ENCODE measurements around the gene GUCA2B. TPM values are rescaled to one million over a fixed set of nuclear protein-coding genes. Genes with fewer than 3 reads are reported as not detected.

Gene GUCA2B
- total RNA-seq, 1 experiment from 2014 or later, result 0.75 TPM

DNA sequence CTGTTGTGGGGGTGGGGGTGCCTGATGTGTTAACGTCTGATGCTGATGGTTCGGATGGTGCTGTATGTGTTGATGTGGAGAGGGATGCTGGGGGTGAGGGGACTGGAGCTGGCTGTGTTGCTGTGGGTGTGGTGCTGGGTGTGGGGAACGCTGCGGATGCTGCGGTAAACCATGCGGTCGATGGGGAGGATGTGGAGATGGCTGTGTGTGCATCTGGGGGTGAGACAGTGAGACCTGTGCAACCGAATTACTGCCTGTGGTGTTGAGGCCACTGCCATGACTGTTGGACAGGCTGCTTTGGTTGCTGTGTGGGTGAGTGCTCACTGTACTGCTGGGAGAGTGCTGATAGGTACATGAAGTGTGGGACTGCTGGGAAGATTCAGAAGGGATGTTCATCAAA, 38.1 kb downstream of the GUCA2B start:
- Histone ChIP-seq H3K4me3 (ENCODE audit: low read depth, low read length) (no peak overlapping the region), H3K9me3 (no peaks in the 10 kb centered on the region), H3K36me3 (ENCODE audit: control insufficient read depth, insufficient read depth, low read length) (no peaks in the 10 kb centered on the region), H3K27me3 (replicated peaks; ENCODE audit: control insufficient read depth, insufficient read depth, low read length) (no peaks in the 10 kb centered on the region), H3K4me1 (no peaks in the 10 kb centered on the region)
- Mint-ChIP-seq H3K27ac (ENCODE audit: unreplicated experiment) (peak overlapping the region; percentile 63), H3K9me3 (ENCODE audit: unreplicated experiment) (no peaks in the 10 kb centered on the region), H3K36me3 (ENCODE audit: insufficient read depth, unreplicated experiment) (peaks cover 49% of the 10 kb centered on the region), H3K4me1 (ENCODE audit: low read depth, unreplicated experiment) (peaks cover 6% of the 10 kb centered on the region), H3K27me3 (ENCODE audit: insufficient read depth, unreplicated experiment) (no peaks in the 10 kb centered on the region), H3K4me3 (ENCODE audit: unreplicated experiment) (no peak overlapping the region)
- intact Hi-C loops (cut with micrococcal nuclease; ENCODE audit: unreplicated experiment), result no loop called here
- BruUV-seq (replicated peaks), result no TSS peak
- CTCF ChIA-PET, result no interaction called here
- POLR2A ChIA-PET, result no interaction called here
- DNase-seq, result no peak
- no peak for TF ChIP-seq CTCF (IDR thresholded peaks at IDR 0.05; ENCODE audit: insufficient read depth in 1 of 2, low read depth in 1 of 2, low read length in 1 of 2, severe bottlenecking in 1 of 2, unreplicated experiment in 1 of 2)

DNA sequence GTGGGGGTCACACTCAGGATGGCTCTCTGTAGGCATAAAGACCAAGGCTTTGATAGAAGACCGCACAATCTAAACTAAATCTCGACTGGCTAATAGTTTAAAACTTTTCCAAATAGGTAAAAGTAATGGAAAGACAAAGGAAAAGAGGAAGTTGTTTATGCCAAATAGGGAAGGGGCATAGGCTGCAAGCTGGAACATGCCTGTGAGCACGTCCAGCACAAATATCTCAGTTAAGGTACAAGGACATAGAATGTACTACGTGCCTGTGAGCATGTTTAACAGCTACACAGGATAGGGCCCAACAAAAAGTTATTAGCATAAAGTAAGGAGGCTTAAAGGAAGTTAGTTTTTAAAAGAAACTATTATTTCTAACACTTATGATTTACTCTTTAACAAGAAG, 38.9 kb downstream of the GUCA2B start:
- CTCF ChIA-PET, result no interaction called here
- POLR2A ChIA-PET, result no interaction called here
- BruUV-seq (replicated peaks), result no TSS peak
- Histone ChIP-seq H3K4me1 (no peaks in the 10 kb centered on the region), H3K27me3 (replicated peaks; ENCODE audit: control insufficient read depth, insufficient read depth, low read length) (no peaks in the 10 kb centered on the region), H3K9me3 (no peaks in the 10 kb centered on the region), H3K36me3 (ENCODE audit: control insufficient read depth, insufficient read depth, low read length) (no peaks in the 10 kb centered on the region), H3K4me3 (ENCODE audit: low read depth, low read length) (no peak overlapping the region)
- peaks cover 6% of the 10 kb centered on the region for H3K4me1 Mint-ChIP-seq (ENCODE audit: low read depth, unreplicated experiment)
- peaks cover 49% of the 10 kb centered on the region for H3K36me3 Mint-ChIP-seq (ENCODE audit: insufficient read depth, unreplicated experiment)
- no peak for DNase-seq
- intact Hi-C loops (cut with micrococcal nuclease; ENCODE audit: unreplicated experiment), result no loop called here
- H3K9me3 Mint-ChIP-seq (ENCODE audit: unreplicated experiment), result no peaks in the 10 kb centered on the region
- H3K4me3 Mint-ChIP-seq (ENCODE audit: unreplicated experiment), result no peak overlapping the region
- no peak overlapping the region for H3K27ac Mint-ChIP-seq (ENCODE audit: unreplicated experiment)
- no peaks in the 10 kb centered on the region for H3K27me3 Mint-ChIP-seq (ENCODE audit: insufficient read depth, unreplicated experiment)
- no peak for TF ChIP-seq CTCF (IDR thresholded peaks at IDR 0.05; ENCODE audit: insufficient read depth in 1 of 2, low read depth in 1 of 2, low read length in 1 of 2, severe bottlenecking in 1 of 2, unreplicated experiment in 1 of 2)

DNA sequence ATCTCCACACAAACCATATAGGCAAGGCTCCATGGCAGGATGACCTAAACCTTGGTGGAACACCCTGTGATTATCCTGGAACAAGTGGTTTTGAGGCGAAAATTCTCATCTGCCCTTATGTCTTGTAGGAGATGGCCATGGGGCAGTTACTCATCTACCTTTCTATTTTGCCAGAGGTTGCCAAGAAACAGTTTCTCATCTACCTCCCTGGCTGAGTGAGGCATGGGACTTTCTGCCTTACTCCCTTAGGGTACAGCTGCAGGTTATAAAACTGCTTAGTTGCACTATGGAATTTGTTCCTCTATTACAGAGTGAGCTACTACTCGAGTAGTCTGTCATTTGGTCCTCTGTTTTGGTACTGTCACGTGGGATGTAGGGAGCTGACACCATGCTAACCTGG, 42.6 kb downstream of the GUCA2B start:
- no peaks in the 10 kb centered on the region for H3K27me3 Mint-ChIP-seq (ENCODE audit: insufficient read depth, unreplicated experiment)
- intact Hi-C loops (cut with micrococcal nuclease; ENCODE audit: unreplicated experiment), result no loop called here
- H3K4me3 Mint-ChIP-seq (ENCODE audit: unreplicated experiment), result no peak overlapping the region
- H3K9me3 ChIP-seq, result no peaks in the 10 kb centered on the region
- no TSS peak for BruUV-seq (replicated peaks)
- CTCF ChIA-PET, result no interaction called here
- H3K4me1 ChIP-seq, result no peaks in the 10 kb centered on the region
- H3K36me3 ChIP-seq (ENCODE audit: control insufficient read depth, insufficient read depth, low read length), result no peaks in the 10 kb centered on the region; the same call in 1 of the 2 replicates
- no peak overlapping the region for H3K27ac Mint-ChIP-seq (ENCODE audit: unreplicated experiment)
- H3K4me1 Mint-ChIP-seq (ENCODE audit: low read depth, unreplicated experiment), result no peaks in the 10 kb centered on the region
- no peaks in the 10 kb centered on the region for H3K27me3 ChIP-seq (replicated peaks; ENCODE audit: control insufficient read depth, insufficient read depth, low read length)
- peaks cover 50% of the 10 kb centered on the region for H3K36me3 Mint-ChIP-seq (ENCODE audit: insufficient read depth, unreplicated experiment)
- POLR2A ChIA-PET, result no interaction called here
- no peak overlapping the region for H3K4me3 ChIP-seq (ENCODE audit: low read depth, low read length)
- DNase-seq, result no peak
- H3K9me3 Mint-ChIP-seq (ENCODE audit: unreplicated experiment), result no peaks in the 10 kb centered on the region
- TF ChIP-seq CTCF (IDR thresholded peaks at IDR 0.05; ENCODE audit: insufficient read depth in 1 of 2, low read depth in 1 of 2, low read length in 1 of 2, severe bottlenecking in 1 of 2, unreplicated experiment in 1 of 2), result no peak

Measured in Caco-2 (cell line).